Memory B cell (primary cell): ENCODE measurements around the gene TMEM204.

Source experiments
- ATAC-seq: fragments of 150-1000 bp; cut with Tn5 transposase; 2 replicates; pipeline ENCODE4 v1.10.0; 2021; ENCODE audit warnings: low read depth, mild to moderate bottlenecking, moderate library complexity
- DNase-seq, 2 donors: peaks; one replicate each; pipeline ENCODE4 v3.0.0; 2022; ENCODE audit warnings: low spot score in 2 of 2
- H3K27ac Mint-ChIP-seq: one replicate; pipeline ENCODE4 v1.8.0; 2022; ENCODE audit warnings: mild to moderate bottlenecking, moderate library complexity, mixed read lengths
- H3K27me3 Mint-ChIP-seq: one replicate; pipeline ENCODE4 v1.8.0; 2022; ENCODE audit warnings: mixed read lengths
- H3K36me3 Mint-ChIP-seq: one replicate; pipeline ENCODE4 v1.8.0; 2022; ENCODE audit warnings: mild to moderate bottlenecking, mixed read lengths
- H3K4me1 Mint-ChIP-seq: one replicate; pipeline ENCODE4 v1.8.0; 2022; ENCODE audit warnings: mixed read lengths
- H3K4me3 Mint-ChIP-seq: one replicate; pipeline ENCODE4 v1.8.0; 2022; ENCODE audit warnings: mild to moderate bottlenecking, moderate library complexity, mixed read lengths
- H3K9me3 Mint-ChIP-seq: one replicate; pipeline ENCODE4 v1.8.0; 2022; ENCODE audit warnings: mixed read lengths

TMEM204 gene

GRCh38 chr16:1524366-1524765 is 9.1 kb upstream of the TMEM204 start:
- Mint-ChIP-seq H3K9me3 (no peaks in the 10 kb centered on the region), H3K4me3 (no peak overlapping the region), H3K27me3 (peaks cover 2% of the 10 kb centered on the region), H3K27ac (no peak overlapping the region), H3K4me1 (no peaks in the 10 kb centered on the region), H3K36me3 (no peaks in the 10 kb centered on the region)
- ATAC-seq (no peak), DNase-seq (no peak)

- no peak for DNase-seq
- no peak overlapping the region for H3K27ac Mint-ChIP-seq
- H3K4me1 Mint-ChIP-seq = no peaks in the 10 kb centered on the region
- ATAC-seq = no peak
- H3K4me3 Mint-ChIP-seq = no peak overlapping the region
- H3K9me3 Mint-ChIP-seq = no peaks in the 10 kb centered on the region
- peaks cover 2% of the 10 kb centered on the region for H3K27me3 Mint-ChIP-seq
- no peaks in the 10 kb centered on the region for H3K36me3 Mint-ChIP-seq
Measured at GRCh38 chr16:1525871-1526607, 7.4 kb upstream of the TMEM204 start.

GRCh38 chr16:1526608-1527555 is 6.6 kb upstream of the TMEM204 start:
- no peak for DNase-seq
- H3K4me1 Mint-ChIP-seq = no peaks in the 10 kb centered on the region
- H3K4me3 Mint-ChIP-seq = no peak overlapping the region
- H3K27me3 Mint-ChIP-seq = peaks cover 2% of the 10 kb centered on the region
- H3K27ac Mint-ChIP-seq = no peak overlapping the region
- no peaks in the 10 kb centered on the region for H3K9me3 Mint-ChIP-seq
- H3K36me3 Mint-ChIP-seq = no peaks in the 10 kb centered on the region
- no peak for ATAC-seq

- DNase-seq (no peak), ATAC-seq (no peak)
- H3K4me1 Mint-ChIP-seq = no peaks in the 10 kb centered on the region
- no peaks in the 10 kb centered on the region for H3K9me3 Mint-ChIP-seq
- no peaks in the 10 kb centered on the region for H3K36me3 Mint-ChIP-seq
- no peak overlapping the region for H3K4me3 Mint-ChIP-seq
- no peak overlapping the region for H3K27ac Mint-ChIP-seq
- H3K27me3 Mint-ChIP-seq = peaks cover 2% of the 10 kb centered on the region
Measured at GRCh38 chr16:1527836-1528811, 5.3 kb upstream of the TMEM204 start.

- Mint-ChIP-seq H3K36me3 (no peaks in the 10 kb centered on the region), H3K27me3 (peaks cover 2% of the 10 kb centered on the region), H3K4me3 (no peak overlapping the region), H3K27ac (no peak overlapping the region), H3K4me1 (no peaks in the 10 kb centered on the region), H3K9me3 (no peaks in the 10 kb centered on the region)
- ATAC-seq (no peak), DNase-seq (no peak)
Measured at GRCh38 chr16:1528921-1529537, 4.4 kb upstream of the TMEM204 start.

- H3K9me3 Mint-ChIP-seq = no peaks in the 10 kb centered on the region
- ATAC-seq = no peak
- peaks cover 3% of the 10 kb centered on the region for H3K4me1 Mint-ChIP-seq
- peaks cover 4% of the 10 kb centered on the region for H3K27me3 Mint-ChIP-seq
- DNase-seq = no peak
- H3K27ac Mint-ChIP-seq = no peak overlapping the region
- H3K4me3 Mint-ChIP-seq = no peak overlapping the region
- no peaks in the 10 kb centered on the region for H3K36me3 Mint-ChIP-seq
Measured at GRCh38 chr16:1530349-1530882, 3.0 kb upstream of the TMEM204 start.

- no peaks in the 10 kb centered on the region for H3K9me3 Mint-ChIP-seq
- H3K4me3 Mint-ChIP-seq = no peak overlapping the region
- ATAC-seq (no peak), DNase-seq (no peak)
- H3K36me3 Mint-ChIP-seq = no peaks in the 10 kb centered on the region
- peaks cover 3% of the 10 kb centered on the region for H3K4me1 Mint-ChIP-seq
- no peak overlapping the region for H3K27ac Mint-ChIP-seq
- H3K27me3 Mint-ChIP-seq = peaks cover 4% of the 10 kb centered on the region
Measured at GRCh38 chr16:1530883-1531637, 2.4 kb upstream of the TMEM204 start.

- Mint-ChIP-seq H3K4me3 (no peak overlapping the region), H3K36me3 (no peaks in the 10 kb centered on the region), H3K9me3 (no peaks in the 10 kb centered on the region), H3K27me3 (peaks cover 4% of the 10 kb centered on the region), H3K27ac (no peak overlapping the region), H3K4me1 (peaks cover 3% of the 10 kb centered on the region)
- DNase-seq = no peak
- ATAC-seq = no peak
Measured at GRCh38 chr16:1531638-1531910, 1.9 kb upstream of the TMEM204 start.

GRCh38 chr16:1532081-1532760 is 1.2 kb upstream of the TMEM204 start:
- no peaks in the 10 kb centered on the region for H3K9me3 Mint-ChIP-seq
- H3K27ac Mint-ChIP-seq = no peak overlapping the region
- ATAC-seq (no peak), DNase-seq (no peak)
- peaks cover 4% of the 10 kb centered on the region for H3K27me3 Mint-ChIP-seq
- H3K36me3 Mint-ChIP-seq = no peaks in the 10 kb centered on the region
- peaks cover 3% of the 10 kb centered on the region for H3K4me1 Mint-ChIP-seq
- no peak overlapping the region for H3K4me3 Mint-ChIP-seq

GRCh38 chr16:1532771-1533170 is 695 bp upstream of the TMEM204 start:
- Mint-ChIP-seq H3K36me3 (no peaks in the 10 kb centered on the region), H3K9me3 (no peaks in the 10 kb centered on the region), H3K4me3 (no peak overlapping the region), H3K27ac (no peak overlapping the region), H3K4me1 (peaks cover 3% of the 10 kb centered on the region), H3K27me3 (peaks cover 4% of the 10 kb centered on the region)
- ATAC-seq = no peak
- DNase-seq = no peak

GRCh38 chr16:1534021-1535020 is 855 bp downstream of the TMEM204 start:
- DNase-seq (no peak), ATAC-seq (no peak)
- no peak overlapping the region for H3K27ac Mint-ChIP-seq
- H3K27me3 Mint-ChIP-seq = peaks cover 2% of the 10 kb centered on the region
- peak overlapping the region; percentile 37 for H3K4me3 Mint-ChIP-seq
- H3K36me3 Mint-ChIP-seq = no peaks in the 10 kb centered on the region
- peaks cover 15% of the 10 kb centered on the region for H3K4me1 Mint-ChIP-seq
- H3K9me3 Mint-ChIP-seq = no peaks in the 10 kb centered on the region
